ENCODE results near the gene SRBD1. TPM values are rescaled to one million over a fixed set of nuclear protein-coding genes. Genes with fewer than 3 reads are reported as not detected.

SRBD1 gene
- polyA plus RNA-seq, 1 donor from 2014 or later, result 5.3 TPM

DNA sequence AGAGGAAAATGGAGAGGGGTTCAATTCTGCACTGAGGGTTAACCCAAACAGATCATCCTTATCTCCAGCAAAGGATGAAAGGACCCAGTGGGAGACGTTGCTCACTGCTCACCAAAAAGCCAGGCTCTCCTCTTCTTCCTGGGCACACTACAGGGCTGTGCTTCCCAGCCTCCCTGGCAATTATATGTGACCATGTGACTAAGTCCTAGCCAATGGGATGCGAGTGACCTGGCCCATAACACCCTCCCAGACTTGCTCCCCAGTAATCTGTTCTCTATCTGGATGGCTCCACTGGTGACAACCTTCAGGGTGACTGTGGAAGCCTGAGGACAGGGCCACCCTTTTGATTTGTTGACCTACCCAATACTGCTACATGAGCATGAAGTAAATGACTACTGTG, 29.5 kb upstream of the SRBD1 start:
- no peak overlapping the region for H3K4me2 ChIP-seq (ENCODE audit: low read length)
- no peaks in the 10 kb centered on the region for H3K36me3 ChIP-seq (ENCODE audit: insufficient read depth, low read length)
- no peaks in the 10 kb centered on the region for H3K9me2 ChIP-seq (ENCODE audit: insufficient read depth, low read length)
- no peaks in the 10 kb centered on the region for H3K79me2 ChIP-seq (replicated peaks; ENCODE audit: insufficient read depth, low read length)
- H3K4me3 ChIP-seq (ENCODE audit: low read length), result no peak overlapping the region
- no peaks in the 10 kb centered on the region for H4K20me1 ChIP-seq (ENCODE audit: insufficient read depth)
- no peak overlapping the region for H2AFZ ChIP-seq (ENCODE audit: low read depth, low read length)
- H3F3A ChIP-seq (ENCODE audit: insufficient read depth, low read length, poor library complexity, severe bottlenecking), result no peaks in the 10 kb centered on the region
- no peaks in the 10 kb centered on the region for H3K9me3 ChIP-seq (ENCODE audit: low read length)
- no peak overlapping the region for H3K9ac ChIP-seq (ENCODE audit: low read length)
- H3K27ac ChIP-seq (ENCODE audit: low read length), result no peak overlapping the region
- TF ChIP-seq EP300 (conservative IDR thresholded peaks at IDR 0.05; ENCODE audit: poor library complexity, severe bottlenecking), result no peak
- TF ChIP-seq SMC3 (conservative IDR thresholded peaks at IDR 0.05; ENCODE audit: poor library complexity), result no peak
- TF ChIP-seq CTCF (IDR thresholded peaks at IDR 0.05; ENCODE audit: poor library complexity, severe bottlenecking), result no peak
- TF ChIP-seq POLR2AphosphoS5 (IDR thresholded peaks at IDR 0.05), result no peak
- no peak for TF ChIP-seq MXI1 (conservative IDR thresholded peaks at IDR 0.05; ENCODE audit: poor library complexity, severe bottlenecking)
- TF ChIP-seq EZH2 (IDR thresholded peaks at IDR 0.05; ENCODE audit: borderline replicate concordance, insufficient read depth, low read length, poor library complexity, severe bottlenecking), result no peak
- peaks cover 12% of the 10 kb centered on the region for H3K27me3 ChIP-seq (ENCODE audit: insufficient read depth, low read depth, low read length)

- H3K9ac ChIP-seq (ENCODE audit: low read length), result no peak overlapping the region
- H4K20me1 ChIP-seq (ENCODE audit: insufficient read depth), result no peaks in the 10 kb centered on the region
- no peak overlapping the region for H2AFZ ChIP-seq (ENCODE audit: low read depth, low read length)
- no peak overlapping the region for H3K27ac ChIP-seq (ENCODE audit: low read length)
- no peak for TF ChIP-seq EP300 (conservative IDR thresholded peaks at IDR 0.05; ENCODE audit: poor library complexity, severe bottlenecking)
- no peak for TF ChIP-seq MXI1 (conservative IDR thresholded peaks at IDR 0.05; ENCODE audit: poor library complexity, severe bottlenecking)
- TF ChIP-seq, protein P1, sequence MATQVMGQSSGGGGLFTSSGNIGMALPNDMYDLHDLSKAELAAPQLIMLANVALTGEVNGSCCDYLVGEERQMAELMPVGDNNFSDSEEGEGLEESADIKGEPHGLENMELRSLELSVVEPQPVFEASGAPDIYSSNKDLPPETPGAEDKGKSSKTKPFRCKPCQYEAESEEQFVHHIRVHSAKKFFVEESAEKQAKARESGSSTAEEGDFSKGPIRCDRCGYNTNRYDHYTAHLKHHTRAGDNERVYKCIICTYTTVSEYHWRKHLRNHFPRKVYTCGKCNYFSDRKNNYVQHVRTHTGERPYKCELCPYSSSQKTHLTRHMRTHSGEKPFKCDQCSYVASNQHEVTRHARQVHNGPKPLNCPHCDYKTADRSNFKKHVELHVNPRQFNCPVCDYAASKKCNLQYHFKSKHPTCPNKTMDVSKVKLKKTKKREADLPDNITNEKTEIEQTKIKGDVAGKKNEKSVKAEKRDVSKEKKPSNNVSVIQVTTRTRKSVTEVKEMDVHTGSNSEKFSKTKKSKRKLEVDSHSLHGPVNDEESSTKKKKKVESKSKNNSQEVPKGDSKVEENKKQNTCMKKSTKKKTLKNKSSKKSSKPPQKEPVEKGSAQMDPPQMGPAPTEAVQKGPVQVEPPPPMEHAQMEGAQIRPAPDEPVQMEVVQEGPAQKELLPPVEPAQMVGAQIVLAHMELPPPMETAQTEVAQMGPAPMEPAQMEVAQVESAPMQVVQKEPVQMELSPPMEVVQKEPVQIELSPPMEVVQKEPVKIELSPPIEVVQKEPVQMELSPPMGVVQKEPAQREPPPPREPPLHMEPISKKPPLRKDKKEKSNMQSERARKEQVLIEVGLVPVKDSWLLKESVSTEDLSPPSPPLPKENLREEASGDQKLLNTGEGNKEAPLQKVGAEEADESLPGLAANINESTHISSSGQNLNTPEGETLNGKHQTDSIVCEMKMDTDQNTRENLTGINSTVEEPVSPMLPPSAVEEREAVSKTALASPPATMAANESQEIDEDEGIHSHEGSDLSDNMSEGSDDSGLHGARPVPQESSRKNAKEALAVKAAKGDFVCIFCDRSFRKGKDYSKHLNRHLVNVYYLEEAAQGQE (IDR thresholded peaks at IDR 0.05; ENCODE audit: borderline replicate concordance), result no peak
- TF ChIP-seq POLR2AphosphoS5 (IDR thresholded peaks at IDR 0.05), result no peak
- no peak for TF ChIP-seq TAF1 (IDR thresholded peaks at IDR 0.05; ENCODE audit: low read depth)
- TF ChIP-seq CTCF (IDR thresholded peaks at IDR 0.05; ENCODE audit: poor library complexity, severe bottlenecking), result no peak
- TF ChIP-seq EZH2 (IDR thresholded peaks at IDR 0.05; ENCODE audit: borderline replicate concordance, insufficient read depth, low read length, poor library complexity, severe bottlenecking), result no peak
- no peak for TF ChIP-seq SMC3 (conservative IDR thresholded peaks at IDR 0.05; ENCODE audit: poor library complexity)
- TF ChIP-seq RAD21 (conservative IDR thresholded peaks at IDR 0.05), result no peak
- no peaks in the 10 kb centered on the region for H3K36me3 ChIP-seq (ENCODE audit: insufficient read depth, low read length)
- H3K9me2 ChIP-seq (ENCODE audit: insufficient read depth, low read length), result no peaks in the 10 kb centered on the region
- H3K79me2 ChIP-seq (replicated peaks; ENCODE audit: insufficient read depth, low read length), result no peaks in the 10 kb centered on the region
- H3K4me3 ChIP-seq (ENCODE audit: low read length), result no peak overlapping the region
- no peaks in the 10 kb centered on the region for H3K9me3 ChIP-seq (ENCODE audit: low read length)
- H3F3A ChIP-seq (ENCODE audit: insufficient read depth, low read length, poor library complexity, severe bottlenecking), result no peaks in the 10 kb centered on the region
- H3K27me3 ChIP-seq (ENCODE audit: insufficient read depth, low read depth, low read length), result peaks cover under 1% of the 10 kb centered on the region
- H3K4me2 ChIP-seq (ENCODE audit: low read length), result no peak overlapping the region
Observed at GRCh38 chr2:45637440-45637839, 26.4 kb upstream of the SRBD1 start.

All from neural cell (in vitro differentiated cells).